SJCRH30 (cell line): ENCODE results near the gene EFNA1. TPM values are rescaled to one million over a fixed set of nuclear protein-coding genes. Genes with fewer than 3 reads are reported as not detected.
A peak's percentile ranks its signal among the peaks of the same experiment; 100 is the strongest.

Source experiments
- DNase-seq, 2 experiments: peaks; one replicate each; pipeline ENCODE4 v3.0.0-alpha.2; 2015 to 2020
- H3K27ac ChIP-seq: fragments of 250-450 bp; sonication (Bioruptor Pico); 2 replicates; pipeline ENCODE4 v1.5.1; 2020; ENCODE audit warnings: mild to moderate bottlenecking, moderate library complexity
- H3K27me3 ChIP-seq: fragments of 250-450 bp; sonication (Bioruptor Pico); 2 replicates; pipeline ENCODE4 v1.5.1; 2020; ENCODE audit warnings: mild to moderate bottlenecking, moderate library complexity
- H3K36me3 ChIP-seq: fragments of 250-450 bp; sonication (Bioruptor Pico); 2 replicates; pipeline ENCODE4 v1.5.1; 2020; ENCODE audit warnings: mild to moderate bottlenecking, moderate library complexity
- H3K4me1 ChIP-seq: fragments of 250-450 bp; sonication (Bioruptor Pico); 2 replicates; pipeline ENCODE4 v1.5.1; 2020; ENCODE audit warnings: mild to moderate bottlenecking, moderate library complexity
- H3K4me3 ChIP-seq: fragments of 250-450 bp; sonication (Bioruptor Pico); 2 replicates; pipeline ENCODE4 v1.5.1; 2020; ENCODE audit warnings: mild to moderate bottlenecking, moderate library complexity
- H3K9me3 ChIP-seq: fragments of 250-450 bp; sonication (Bioruptor Pico); replicated peaks from 2 replicates; pipeline ENCODE4 v1.5.1; 2020; ENCODE audit warnings: mild to moderate bottlenecking, moderate library complexity
- total RNA-seq: library from RNA; depleted of rRNA; stranded (reverse); fragments of >200 nt; shearing (Covaris generic); gene quantifications from 2 replicates; pipeline ENCODE4 v1.2.3, GENCODE V29; 2014

The EFNA1 gene
- total RNA-seq, 1 experiment from 2014 or later = 1.8 TPM

DNA sequence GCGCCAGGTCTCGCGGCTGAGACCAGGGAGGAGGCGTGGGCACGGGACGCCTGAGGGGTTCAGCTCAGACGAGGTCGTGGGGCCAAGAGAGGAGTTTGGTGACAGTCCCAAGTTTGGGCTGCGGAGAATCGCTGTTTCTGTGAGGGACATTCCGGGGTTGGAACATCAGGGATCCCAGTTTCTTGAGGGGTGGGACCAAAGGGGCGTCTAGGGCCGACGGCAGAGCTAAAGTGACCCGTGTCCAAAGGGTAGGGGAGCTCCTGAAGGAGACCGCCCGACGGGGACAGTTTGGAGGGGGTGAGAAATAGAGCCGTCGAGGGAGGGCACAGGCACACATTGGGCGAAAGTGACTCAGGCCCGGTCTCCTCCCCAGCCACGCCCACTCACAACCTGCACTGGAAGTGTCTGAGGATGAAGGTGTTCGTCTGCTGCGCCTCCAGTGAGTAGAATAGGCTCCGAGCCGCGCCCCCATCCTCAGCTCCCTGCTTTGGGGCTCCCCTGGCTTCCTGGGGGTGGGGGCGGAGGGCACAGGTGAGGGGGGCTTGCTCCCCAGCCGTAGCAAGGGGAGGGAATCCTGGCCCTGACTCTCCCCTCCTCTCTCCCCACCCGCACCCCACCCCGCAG lies 42.1 kb upstream of the EFNA1 start:
- Histone ChIP-seq H3K36me3 (no peaks in the 10 kb centered on the region), H3K27ac (no peak overlapping the region), H3K9me3 (no peaks in the 10 kb centered on the region), H3K4me3 (peak overlapping the region; percentile 65), H3K4me1 (no peaks in the 10 kb centered on the region; the same call in 1 of the 2 replicates), H3K27me3 (peaks cover 20% of the 10 kb centered on the region; the same call in 1 of the 2 replicates)
- DNase-seq = peak in 1 of 2 experiments; percentile 40

DNA sequence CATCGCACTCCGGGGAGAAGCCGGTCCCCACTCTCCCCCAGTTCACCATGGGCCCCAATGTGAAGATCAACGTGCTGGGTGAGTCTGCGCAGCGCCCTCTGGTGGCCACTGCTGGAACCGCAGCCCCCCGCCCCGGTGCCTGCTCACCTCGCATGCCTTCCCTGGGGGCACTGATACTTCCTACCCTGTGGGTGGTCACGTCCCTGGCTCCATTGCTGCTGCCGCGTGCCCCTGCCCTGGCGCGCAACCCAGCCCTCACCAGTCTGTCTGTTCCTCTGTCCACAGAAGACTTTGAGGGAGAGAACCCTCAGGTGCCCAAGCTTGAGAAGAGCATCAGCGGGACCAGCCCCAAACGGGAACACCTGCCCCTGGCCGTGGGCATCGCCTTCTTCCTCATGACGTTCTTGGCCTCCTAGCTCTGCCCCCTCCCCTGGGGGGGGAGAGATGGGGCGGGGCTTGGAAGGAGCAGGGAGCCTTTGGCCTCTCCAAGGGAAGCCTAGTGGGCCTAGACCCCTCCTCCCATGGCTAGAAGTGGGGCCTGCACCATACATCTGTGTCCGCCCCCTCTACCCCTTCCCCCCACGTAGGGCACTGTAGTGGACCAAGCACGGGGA lies 41.4 kb upstream of the EFNA1 start:
- no peaks in the 10 kb centered on the region; the same call in 1 of the 2 replicates for H3K4me1 ChIP-seq
- peaks cover 14% of the 10 kb centered on the region; the same call in 1 of the 2 replicates for H3K27me3 ChIP-seq
- no peaks in the 10 kb centered on the region for H3K9me3 ChIP-seq
- H3K36me3 ChIP-seq = no peaks in the 10 kb centered on the region
- DNase-seq = peak; percentile 68 to 79
- H3K4me3 ChIP-seq = no peak overlapping the region
- no peak overlapping the region for H3K27ac ChIP-seq

DNA sequence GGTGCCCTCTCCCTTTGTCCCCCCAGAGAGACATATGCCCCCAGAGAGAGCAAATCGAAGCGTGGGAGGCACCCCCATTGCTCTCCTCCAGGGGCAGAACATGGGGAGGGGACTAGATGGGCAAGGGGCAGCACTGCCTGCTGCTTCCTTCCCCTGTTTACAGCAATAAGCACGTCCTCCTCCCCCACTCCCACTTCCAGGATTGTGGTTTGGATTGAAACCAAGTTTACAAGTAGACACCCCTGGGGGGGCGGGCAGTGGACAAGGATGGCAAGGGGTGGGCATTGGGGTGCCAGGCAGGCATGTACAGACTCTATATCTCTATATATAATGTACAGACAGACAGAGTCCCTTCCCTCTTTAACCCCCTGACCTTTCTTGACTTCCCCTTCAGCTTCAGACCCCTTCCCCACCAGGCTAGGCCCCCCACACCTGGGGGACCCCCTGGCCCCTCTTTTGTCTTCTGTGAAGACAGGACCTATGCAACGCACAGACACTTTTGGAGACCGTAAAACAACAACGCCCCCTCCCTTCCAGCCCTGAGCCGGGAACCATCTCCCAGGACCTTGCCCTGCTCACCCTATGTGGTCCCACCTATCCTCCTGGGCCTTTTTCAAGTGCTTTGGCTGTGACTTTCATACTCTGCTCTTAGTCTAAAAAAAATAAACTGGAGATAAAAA lies 40.7 kb upstream of the EFNA1 start:
- H3K27me3 ChIP-seq = peaks cover 11% of the 10 kb centered on the region; the same call in 1 of the 2 replicates
- no peaks in the 10 kb centered on the region; the same call in 1 of the 2 replicates for H3K4me1 ChIP-seq
- DNase-seq = no peak
- H3K4me3 ChIP-seq = no peak overlapping the region
- no peak overlapping the region for H3K27ac ChIP-seq
- no peaks in the 10 kb centered on the region for H3K36me3 ChIP-seq
- H3K9me3 ChIP-seq = no peaks in the 10 kb centered on the region

DNA sequence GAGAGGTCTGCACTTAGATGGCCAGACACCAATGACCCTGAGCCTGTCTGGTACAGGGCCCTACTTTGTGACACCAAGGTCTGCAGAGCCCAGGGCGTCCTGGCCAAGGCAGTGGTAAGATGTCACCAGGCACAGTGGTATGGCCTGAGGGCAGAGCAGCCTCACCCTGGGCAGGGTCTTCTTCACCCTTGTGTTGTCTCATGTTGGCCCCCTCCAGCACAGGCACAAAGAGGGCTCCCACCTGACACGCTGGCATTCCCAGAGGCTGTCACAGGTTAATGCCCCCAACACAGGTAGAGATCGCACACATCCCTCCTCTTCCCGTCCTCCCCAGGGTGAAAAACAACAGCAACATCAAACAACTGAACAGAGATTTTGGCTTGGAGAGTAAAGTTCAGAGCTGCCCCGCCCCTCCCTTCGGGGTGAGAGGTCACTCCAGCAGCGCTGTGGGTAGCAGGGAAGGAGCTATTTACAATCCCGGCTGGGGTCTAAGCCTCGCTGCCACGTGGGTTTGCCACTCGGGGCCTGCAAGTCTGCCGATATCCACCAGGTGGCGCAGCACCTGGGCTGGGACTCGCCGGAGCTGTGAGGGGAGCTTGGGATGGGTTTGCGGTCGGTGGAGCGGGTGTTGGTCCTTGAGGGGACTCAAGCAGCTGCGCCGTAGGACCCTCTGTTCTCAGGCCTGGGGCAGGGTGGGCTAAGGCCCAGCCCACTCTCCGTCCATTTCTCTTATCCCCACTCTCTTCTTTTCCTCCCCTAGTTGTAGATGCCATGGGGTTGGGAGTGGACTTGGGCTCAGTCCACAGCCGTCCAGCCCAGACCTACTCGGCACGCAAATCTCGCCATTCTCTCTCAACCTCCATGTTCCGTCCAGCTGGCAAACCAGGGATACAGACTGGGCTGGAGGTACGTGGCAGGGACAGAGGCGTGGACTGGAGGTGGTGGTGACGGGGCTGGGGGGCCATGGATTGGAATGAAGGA lies 36.3 kb upstream of the EFNA1 start:
- Histone ChIP-seq H3K36me3 (no peaks in the 10 kb centered on the region), H3K9me3 (no peaks in the 10 kb centered on the region), H3K27ac (no peak overlapping the region), H3K27me3 (no peaks in the 10 kb centered on the region), H3K4me1 (peaks cover 3% of the 10 kb centered on the region; the same call in 1 of the 2 replicates), H3K4me3 (no peak overlapping the region)
- DNase-seq = peak; percentile 77 to 87

DNA sequence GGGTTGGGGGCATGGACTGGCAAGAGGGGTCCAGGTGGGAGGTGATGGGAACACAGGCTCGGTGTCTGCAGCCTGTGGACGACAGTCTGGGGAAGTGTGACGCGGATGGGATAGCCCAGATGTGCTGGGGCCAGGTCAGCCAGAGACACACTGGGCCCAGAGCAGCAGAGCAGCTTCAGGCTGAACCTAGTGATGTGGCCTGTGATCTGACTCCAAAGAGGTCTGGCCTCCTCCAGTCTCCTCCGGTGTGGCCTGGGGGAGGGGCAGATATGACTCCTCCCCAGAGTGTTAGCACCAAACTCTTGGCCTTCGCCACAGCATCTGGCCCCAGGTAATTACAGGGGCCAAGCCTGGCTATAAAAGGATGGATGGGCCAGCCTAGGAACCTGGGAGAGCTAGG lies 35.5 kb upstream of the EFNA1 start:
- Histone ChIP-seq H3K36me3 (no peaks in the 10 kb centered on the region), H3K27ac (no peak overlapping the region), H3K4me1 (peaks cover 3% of the 10 kb centered on the region; the same call in 1 of the 2 replicates), H3K4me3 (no peak overlapping the region), H3K27me3 (no peaks in the 10 kb centered on the region), H3K9me3 (no peaks in the 10 kb centered on the region)
- DNase-seq = no peak

DNA sequence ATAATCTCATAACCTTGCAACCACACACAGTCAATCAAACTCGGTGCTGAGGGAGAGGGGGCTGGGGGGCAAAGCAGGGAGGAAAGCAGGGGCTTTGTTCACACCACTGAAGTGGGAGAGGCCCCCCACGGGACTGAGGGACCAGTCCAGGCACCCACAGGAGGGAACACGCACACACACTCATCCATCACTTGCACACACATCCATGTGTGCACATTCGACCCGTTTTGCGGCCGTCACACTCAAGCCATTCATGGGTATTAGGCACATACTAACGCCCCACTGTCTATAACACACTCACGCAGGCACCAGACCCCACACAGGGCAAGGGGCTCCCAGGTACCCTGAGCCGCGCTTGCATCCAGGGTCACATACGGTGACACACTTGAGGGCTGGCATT lies 35.0 kb upstream of the EFNA1 start:
- H3K27me3 ChIP-seq = no peaks in the 10 kb centered on the region
- H3K9me3 ChIP-seq = no peaks in the 10 kb centered on the region
- H3K27ac ChIP-seq = no peak overlapping the region
- no peak overlapping the region for H3K4me3 ChIP-seq
- H3K4me1 ChIP-seq = peaks cover 3% of the 10 kb centered on the region; the same call in 1 of the 2 replicates
- no peaks in the 10 kb centered on the region for H3K36me3 ChIP-seq
- no peak for DNase-seq

DNA sequence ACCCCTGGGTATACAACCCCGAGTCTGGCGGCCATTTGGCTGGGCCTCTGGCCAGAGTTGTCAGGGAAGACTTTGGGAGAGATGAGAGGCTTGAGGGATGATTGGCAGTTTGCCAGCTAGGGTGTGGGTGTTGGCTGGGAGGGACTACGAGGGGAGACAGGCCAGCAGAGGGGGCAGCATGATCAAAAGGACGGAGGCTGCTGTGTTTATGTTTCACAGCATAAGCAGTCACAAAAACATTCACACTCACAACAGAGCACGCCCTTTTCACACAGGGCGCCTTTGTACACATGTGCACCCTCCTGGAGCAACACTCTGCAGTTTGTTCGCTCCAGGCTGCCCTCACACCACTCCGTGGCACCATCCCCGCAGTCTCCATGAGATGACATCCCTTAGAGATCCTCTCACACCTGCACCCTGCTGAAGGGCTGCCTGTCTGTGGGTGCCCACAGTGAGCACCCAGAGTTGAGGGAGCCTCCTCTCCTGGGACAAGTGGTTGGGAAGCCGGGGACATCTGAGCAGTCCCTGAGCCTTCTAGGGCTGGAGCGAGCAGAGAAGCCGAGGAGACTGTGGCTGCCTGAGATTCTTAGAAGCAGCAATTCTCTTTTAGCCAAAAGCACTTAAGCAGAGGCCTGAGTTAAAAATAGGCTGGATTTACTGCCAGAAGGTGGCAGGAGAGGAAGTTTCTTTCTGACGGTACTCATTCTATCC lies 33.6 kb upstream of the EFNA1 start:
- DNase-seq = peak; percentile 78 to 82
- Histone ChIP-seq H3K27ac (no peak overlapping the region), H3K4me1 (peaks cover 3% of the 10 kb centered on the region; the same call in 1 of the 2 replicates)

DNA sequence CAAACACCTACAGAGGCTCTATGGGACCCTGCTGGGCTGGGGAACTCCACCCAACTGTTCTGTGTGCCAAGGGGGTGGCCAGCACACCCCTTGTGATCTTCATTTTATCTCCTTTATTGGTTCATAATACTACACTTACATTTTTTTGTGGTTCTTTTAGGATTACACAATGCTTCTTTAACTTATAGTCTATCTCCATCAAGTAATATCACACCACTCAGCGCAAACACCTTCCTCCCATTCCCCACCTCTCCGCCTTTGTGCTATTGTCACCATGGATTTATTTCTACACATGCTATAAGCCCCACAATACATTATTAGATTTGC lies 33.1 kb upstream of the EFNA1 start:
- no peak for DNase-seq
- H3K4me1 ChIP-seq = peaks cover 3% of the 10 kb centered on the region; the same call in 1 of the 2 replicates
- no peak overlapping the region for H3K27ac ChIP-seq
- no peak overlapping the region for H3K4me3 ChIP-seq
- no peaks in the 10 kb centered on the region for H3K36me3 ChIP-seq
- no peaks in the 10 kb centered on the region for H3K27me3 ChIP-seq
- H3K9me3 ChIP-seq = no peaks in the 10 kb centered on the region

More for the DNA sequence above, 33.6 kb upstream of the EFNA1 start:
- Histone ChIP-seq H3K36me3 (no peaks in the 10 kb centered on the region), H3K4me3 (no peak overlapping the region), H3K27me3 (no peaks in the 10 kb centered on the region), H3K9me3 (no peaks in the 10 kb centered on the region)

DNA sequence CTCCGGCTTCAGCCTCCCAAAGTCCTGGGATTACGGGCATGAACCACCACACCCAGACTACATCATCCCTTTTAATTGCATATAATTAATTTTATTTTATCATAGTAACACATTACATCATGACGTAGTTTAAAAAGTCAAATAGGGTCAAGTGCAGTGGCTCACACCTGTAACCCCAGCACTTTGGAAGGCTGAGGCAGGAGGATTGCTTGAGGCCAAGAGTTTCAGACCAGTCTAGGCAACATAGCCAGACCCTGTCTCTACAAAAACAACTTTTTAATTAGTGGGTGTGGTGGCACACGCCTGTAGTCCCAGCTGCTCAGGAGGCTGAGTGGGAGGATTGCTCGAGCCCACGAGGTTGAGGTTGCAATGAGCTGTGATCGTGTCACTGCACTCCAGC lies 28.3 kb upstream of the EFNA1 start:
- Histone ChIP-seq H3K9me3 (no peaks in the 10 kb centered on the region), H3K4me1 (no peaks in the 10 kb centered on the region), H3K27me3 (no peaks in the 10 kb centered on the region), H3K27ac (no peak overlapping the region), H3K4me3 (no peak overlapping the region), H3K36me3 (no peaks in the 10 kb centered on the region)
- no peak for DNase-seq

DNA sequence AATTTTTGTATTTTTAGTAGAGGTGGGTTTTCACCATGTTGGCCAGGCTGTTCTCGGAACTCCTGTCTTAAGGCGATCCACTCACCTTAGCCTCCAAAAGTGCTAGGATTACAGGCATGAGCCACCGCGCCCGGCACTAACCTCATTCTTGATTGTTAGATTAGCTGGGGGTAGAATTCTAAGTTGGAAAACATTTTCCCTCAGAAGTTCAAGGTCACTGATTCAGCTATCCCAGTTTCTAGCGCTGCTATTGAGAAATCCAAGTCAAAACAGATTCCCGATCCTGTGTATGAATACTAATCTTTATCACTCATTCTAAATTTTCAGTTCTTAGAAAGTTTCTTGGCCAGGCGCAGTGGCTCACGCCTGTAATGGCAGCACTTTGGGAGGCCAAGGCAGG lies 24.4 kb upstream of the EFNA1 start:
- Histone ChIP-seq H3K9me3 (no peaks in the 10 kb centered on the region), H3K36me3 (no peaks in the 10 kb centered on the region), H3K27ac (no peak overlapping the region), H3K27me3 (no peaks in the 10 kb centered on the region; the same call in 1 of the 2 replicates), H3K4me3 (no peak overlapping the region), H3K4me1 (no peaks in the 10 kb centered on the region)
- DNase-seq = no peak

DNA sequence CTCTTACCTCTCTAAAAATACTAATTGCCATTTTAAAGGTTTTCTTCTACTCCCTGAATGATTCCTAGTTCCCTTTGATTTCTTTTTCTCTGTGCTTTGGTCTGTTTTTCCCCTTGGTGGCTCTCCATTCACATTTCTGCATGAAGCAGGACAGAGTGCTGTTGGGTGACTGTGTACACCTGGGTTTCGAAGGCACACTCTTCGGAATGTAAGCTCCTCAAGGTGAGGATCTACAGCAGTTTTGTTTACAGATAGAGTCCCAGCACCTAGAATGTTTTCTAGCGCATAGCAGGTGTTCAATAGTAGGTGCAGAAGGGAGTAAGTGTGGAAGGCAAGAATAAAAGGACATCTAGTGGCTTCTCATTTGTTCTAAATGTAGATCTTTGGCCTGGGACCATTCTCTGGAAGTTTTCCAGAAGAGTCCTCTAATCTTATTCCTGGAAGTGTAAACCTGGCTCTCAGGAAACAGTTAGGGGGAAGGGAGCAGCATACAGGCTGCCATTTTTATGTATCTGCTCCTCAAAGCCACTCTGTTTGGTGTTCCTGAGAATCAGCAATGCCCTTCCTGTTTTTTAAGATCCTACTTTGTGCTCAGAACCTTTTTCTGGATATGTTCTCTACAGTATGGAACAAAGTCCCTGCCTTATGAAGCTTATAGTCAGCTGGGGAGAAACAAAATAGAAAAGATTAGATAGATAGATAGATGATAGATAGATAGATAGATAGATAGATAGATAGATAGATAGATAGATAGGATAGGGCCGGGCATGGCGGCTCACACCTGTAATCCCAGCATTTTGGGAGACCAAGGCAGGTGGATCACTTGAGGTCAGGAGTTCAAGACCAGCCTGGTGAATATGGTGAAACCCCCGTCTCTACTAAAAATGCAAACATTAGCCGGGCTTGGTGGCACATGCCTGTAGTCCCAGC lies 22.8 kb upstream of the EFNA1 start:
- Histone ChIP-seq H3K36me3 (no peaks in the 10 kb centered on the region), H3K4me3 (no peak overlapping the region), H3K4me1 (no peaks in the 10 kb centered on the region), H3K9me3 (no peaks in the 10 kb centered on the region), H3K27ac (no peak overlapping the region), H3K27me3 (no peaks in the 10 kb centered on the region; the same call in 1 of the 2 replicates)
- no peak for DNase-seq

DNA sequence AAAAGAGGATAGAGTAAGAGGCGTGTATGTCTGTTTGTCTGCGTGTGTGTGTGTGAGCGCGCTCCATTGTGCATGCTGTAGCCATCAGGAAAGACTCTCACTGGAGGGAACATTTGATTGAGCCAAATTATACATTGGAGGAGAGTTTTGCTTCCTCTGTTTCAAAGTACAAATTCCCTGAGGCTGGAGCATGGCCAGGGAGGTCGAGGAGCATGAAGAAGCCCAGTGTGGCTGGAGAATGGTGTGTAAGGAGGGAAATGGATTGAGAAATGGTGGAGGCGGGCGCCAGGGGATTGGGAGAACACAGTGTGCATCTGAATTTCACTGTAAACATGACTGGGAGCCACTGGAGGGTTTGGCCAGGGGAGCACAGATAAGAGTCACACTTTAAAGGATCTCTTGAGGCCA lies 22.1 kb upstream of the EFNA1 start:
- no peaks in the 10 kb centered on the region for H3K36me3 ChIP-seq
- 0 out of 2 replicates have a peak, but pooled peaks cover 2% of the 10 kb centered on the region for H3K4me1 ChIP-seq
- DNase-seq = no peak
- no peaks in the 10 kb centered on the region; the same call in none of the 2 replicates for H3K27me3 ChIP-seq
- no peak overlapping the region for H3K27ac ChIP-seq
- no peak overlapping the region for H3K4me3 ChIP-seq
- H3K9me3 ChIP-seq = no peaks in the 10 kb centered on the region

DNA sequence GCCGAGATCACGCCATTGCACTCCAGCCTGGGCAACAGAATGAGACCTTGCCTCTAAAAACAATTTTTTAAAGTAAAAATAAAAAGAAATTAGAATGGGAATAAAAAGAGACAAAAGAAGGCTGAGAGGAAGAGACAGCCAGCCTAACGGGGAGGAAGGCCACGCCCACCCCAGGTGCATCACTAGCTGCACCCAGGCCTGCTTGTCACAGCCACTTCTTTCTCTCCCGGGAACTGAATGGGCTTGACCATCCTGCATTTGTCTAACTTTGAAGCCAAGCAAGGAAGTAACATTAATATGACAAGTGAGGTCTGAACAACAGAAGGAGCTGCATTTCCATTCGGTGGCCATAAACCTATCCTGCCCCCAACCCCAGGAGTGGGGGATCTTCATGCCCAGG lies 20.8 kb upstream of the EFNA1 start:
- H3K4me3 ChIP-seq = no peak overlapping the region
- H3K36me3 ChIP-seq = no peaks in the 10 kb centered on the region
- no peak for DNase-seq
- no peak overlapping the region for H3K27ac ChIP-seq
- H3K4me1 ChIP-seq = 0 out of 2 replicates have a peak, but pooled peaks cover 2% of the 10 kb centered on the region
- no peaks in the 10 kb centered on the region; the same call in none of the 2 replicates for H3K27me3 ChIP-seq
- no peaks in the 10 kb centered on the region for H3K9me3 ChIP-seq
